H9 (cell line): ENCODE measurements around the gene FJX1. TPM values are rescaled to one million over a fixed set of nuclear protein-coding genes. Genes with fewer than 3 reads are reported as not detected.

Source experiments
- DNase-seq: peaks from one replicate; pipeline ENCODE4 v3.0.0-alpha.2; 2017
- H2AFZ ChIP-seq: one replicate; pipeline ENCODE4 v1.6.1; 2013; ENCODE audit warnings: mild to moderate bottlenecking, low read length, control low read depth, moderate library complexity
- H2AK5ac ChIP-seq: 2 replicates; pipeline ENCODE4 v1.6.1; 2013; ENCODE audit warnings: low read length, control low read depth, mixed read lengths; ENCODE audit not compliant: insufficient read length
- H2BK120ac ChIP-seq: one replicate; pipeline ENCODE4 v1.6.1; 2013; ENCODE audit warnings: low read depth, mild to moderate bottlenecking, low read length, control low read depth, inconsistent platforms; ENCODE audit not compliant: poor library complexity, severe bottlenecking
- H2BK12ac ChIP-seq: 2 replicates; pipeline ENCODE4 v1.6.1; 2013; ENCODE audit warnings: low read length, control low read depth, mixed read lengths, low read depth; ENCODE audit not compliant: insufficient read length
- H2BK15ac ChIP-seq: 2 replicates; pipeline ENCODE4 v1.6.1; 2013; ENCODE audit warnings: low read depth, low read length, control low read depth
- H2BK20ac ChIP-seq: one replicate; pipeline ENCODE4 v1.6.1; 2013; ENCODE audit warnings: low read depth, mild to moderate bottlenecking, low read length, control low read depth, inconsistent platforms; ENCODE audit not compliant: poor library complexity, severe bottlenecking
- H2BK5ac ChIP-seq: 2 replicates; pipeline ENCODE4 v1.6.1; 2013; ENCODE audit warnings: low read length, control low read depth, mixed read lengths; ENCODE audit not compliant: insufficient read length
- H3K14ac ChIP-seq: 2 replicates; pipeline ENCODE4 v1.6.1; 2013; ENCODE audit warnings: low read length, control low read depth; ENCODE audit not compliant: insufficient read depth
- H3K18ac ChIP-seq: 2 replicates; pipeline ENCODE4 v1.6.1; 2013; ENCODE audit warnings: low read depth, mild to moderate bottlenecking, mixed read lengths, low read length, control low read depth; ENCODE audit not compliant: insufficient read length
- H3K23ac ChIP-seq: 2 replicates; pipeline ENCODE4 v1.6.1; 2013; ENCODE audit warnings: low read length, control low read depth, mixed read lengths, low read depth; ENCODE audit not compliant: insufficient read length
- H3K23me2 ChIP-seq: 2 replicates; pipeline ENCODE4 v1.6.1; 2013; ENCODE audit warnings: low read depth, mild to moderate bottlenecking, mixed read lengths, low read length, control low read depth; ENCODE audit not compliant: insufficient read length, poor library complexity, severe bottlenecking
- H3K27ac ChIP-seq: 2 replicates; pipeline ENCODE4 v1.5.1; 2013; ENCODE audit warnings: low read length, control low read depth, mixed read lengths, low read depth; ENCODE audit not compliant: insufficient read length
- H3K27me3 ChIP-seq: 2 replicates; pipeline ENCODE4 v1.6.1; 2013; ENCODE audit warnings: low read length, control low read depth, inconsistent platforms; ENCODE audit not compliant: insufficient read depth
- H3K4ac ChIP-seq: 2 replicates; pipeline ENCODE4 v1.6.1; 2013; ENCODE audit warnings: low read depth, mild to moderate bottlenecking, control low read depth, inconsistent platforms, low read length, moderate library complexity
- H3K4me1 ChIP-seq: 2 replicates; pipeline ENCODE4 v1.6.1; 2013; ENCODE audit warnings: low read length, control low read depth, inconsistent platforms; ENCODE audit not compliant: insufficient read depth
- H3K4me2 ChIP-seq: 2 replicates; pipeline ENCODE4 v1.6.1; 2013; ENCODE audit warnings: low read length, control low read depth, mixed read lengths; ENCODE audit not compliant: insufficient read length, insufficient read depth
- H3K56ac ChIP-seq: 2 replicates; pipeline ENCODE4 v1.6.1; 2013; ENCODE audit warnings: low read depth, mild to moderate bottlenecking, mixed read lengths, low read length, control low read depth; ENCODE audit not compliant: insufficient read length
- H3K79me1 ChIP-seq: 2 replicates; pipeline ENCODE4 v1.6.1; 2013; ENCODE audit warnings: low read depth, mild to moderate bottlenecking, moderate library complexity, low read length, control low read depth, inconsistent platforms; ENCODE audit not compliant: insufficient read depth, poor library complexity, severe bottlenecking
- H3K79me2 ChIP-seq: 2 replicates; pipeline ENCODE4 v1.6.1; 2013; ENCODE audit warnings: low read length, control low read depth, inconsistent platforms; ENCODE audit not compliant: insufficient read depth
- H3K9ac ChIP-seq: 2 replicates; pipeline ENCODE4 v1.6.1; 2013; ENCODE audit warnings: low read length, control low read depth, mixed read lengths; ENCODE audit not compliant: insufficient read length; ENCODE audit errors: extremely low read depth
- H3K9me3 ChIP-seq: one replicate; pipeline ENCODE4 v1.6.1; 2013; ENCODE audit warnings: low read depth, low read length, inconsistent platforms; ENCODE audit not compliant: control insufficient read depth
- H3T11ph ChIP-seq: one replicate; pipeline ENCODE4 v1.6.1; 2013; ENCODE audit warnings: mild to moderate bottlenecking, low read length, control low read depth, inconsistent platforms
- H4K20me1 ChIP-seq: one replicate; pipeline ENCODE4 v1.6.1; 2013; ENCODE audit not compliant: control insufficient read depth, insufficient read length, insufficient read depth
- H4K5ac ChIP-seq: 2 replicates; pipeline ENCODE4 v1.6.1; 2013; ENCODE audit warnings: low read depth, mild to moderate bottlenecking, mixed read lengths, low read length, control low read depth; ENCODE audit not compliant: insufficient read length
- H4K8ac ChIP-seq: replicated peaks from 2 replicates; pipeline ENCODE4 v1.6.1; 2013; ENCODE audit warnings: low read length, control low read depth, mixed read lengths, low read depth; ENCODE audit not compliant: insufficient read length
- H4K91ac ChIP-seq: 2 replicates; pipeline ENCODE4 v1.6.1; 2013; ENCODE audit warnings: low read depth, mild to moderate bottlenecking, moderate library complexity, mixed read lengths, low read length, control low read depth; ENCODE audit not compliant: insufficient read length
- H3K27ac Mint-ChIP-seq, 3 experiments: 2 replicates in 2 of 3; 3 replicates in 1 of 3; pipeline ENCODE4 v1.8.0; 2020 to 2021; ENCODE audit warnings: mixed read lengths in 3 of 3, mild to moderate bottlenecking in 1 of 3, moderate library complexity in 1 of 3
- H3K27me3 Mint-ChIP-seq: 2 replicates; pipeline ENCODE4 v1.8.0; 2021; ENCODE audit warnings: low read depth, mild to moderate bottlenecking, moderate library complexity, mixed read lengths
- H3K36me3 Mint-ChIP-seq, 3 experiments: 2 replicates in 2 of 3; 3 replicates in 1 of 3; pipeline ENCODE4 v1.8.0; 2020 to 2021; ENCODE audit warnings: low read depth in 3 of 3, mixed read lengths in 3 of 3; ENCODE audit not compliant: insufficient read depth in 1 of 3
- H3K4me1 Mint-ChIP-seq, 2 experiments: 2 replicates each; pipeline ENCODE4 v1.8.0; 2020; ENCODE audit warnings: mixed read lengths in 2 of 2
- H3K4me3 Mint-ChIP-seq, 2 experiments: 2 replicates in 1 of 2; 3 replicates in 1 of 2; pipeline ENCODE4 v1.8.0; 2020 to 2021; ENCODE audit warnings: mild to moderate bottlenecking in 2 of 2, mixed read lengths in 2 of 2, moderate library complexity in 1 of 2
- H3K9me3 Mint-ChIP-seq, 2 experiments: 2 replicates in 1 of 2; 3 replicates in 1 of 2; pipeline ENCODE4 v1.8.0; 2020; ENCODE audit warnings: mild to moderate bottlenecking in 2 of 2, mixed read lengths in 2 of 2, moderate library complexity in 1 of 2
- WGBS: extraction: QIAGEN DNeasy Blood & Tissue Kit; methylation state at CpG from one replicate; pipeline ENCODE4 v1.1.7; 2013; ENCODE audit warnings: missing lambda C conversion rate, low lambda C conversion rate, mixed read lengths; ENCODE audit not compliant: insufficient read length; ENCODE audit errors: extremely low coverage; 5-methylcytosine and 5-hydroxymethylcytosine counted together
- total RNA-seq: library from RNA; stranded (reverse); gene quantifications from 2 replicates; pipeline ENCODE4 v1.2.1, GENCODE V29; 2021
- TF ChIP-seq, protein P1 (sequence below): fragments of 200-600 bp; sonication (generic); conservative IDR thresholded peaks from 3 replicates; pipeline ENCODE4 v1.8.0; 2021; ENCODE audit warnings: antibody characterized with exemption, mild to moderate bottlenecking

FJX1 gene
- total RNA-seq, 1 experiment from 2014 or later = 11.5 TPM

DNA sequence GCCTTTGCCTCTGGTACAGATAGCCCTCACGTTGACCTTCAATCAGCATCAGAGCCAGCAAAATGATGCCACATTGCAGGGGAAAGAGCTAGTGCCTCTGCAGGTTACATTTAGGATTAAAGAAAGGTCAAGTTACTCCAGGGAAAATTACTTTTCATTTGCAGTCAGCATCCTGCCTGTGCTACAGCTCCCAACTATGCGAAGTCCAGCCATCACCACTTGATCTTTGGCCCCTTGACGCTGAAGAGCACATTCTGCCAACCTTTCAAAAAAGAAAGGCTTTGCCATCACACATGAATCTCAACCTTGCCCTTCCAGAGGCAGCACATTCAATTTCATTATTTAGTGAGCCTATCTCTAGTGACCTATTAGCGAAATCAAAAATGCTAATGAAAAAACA is 11.3 kb downstream of the FJX1 start:
- H2BK20ac ChIP-seq = no peak overlapping the region
- H3K9ac ChIP-seq = no peak overlapping the region
- H3K18ac ChIP-seq = no peak overlapping the region
- no peak overlapping the region for H2AFZ ChIP-seq
- no peaks in the 10 kb centered on the region; the same call in 1 of the 2 replicates for H3K4me1 ChIP-seq
- Mint-ChIP-seq H3K36me3 (no peaks in the 10 kb centered on the region; a peak in 1 of 7 replicates), H3K27ac (no peak overlapping the region), H3K4me3 (no peak overlapping the region), H3K4me1 (no peaks in the 10 kb centered on the region), H3K27me3 (peaks cover 13% of the 10 kb centered on the region), H3K9me3 (peaks cover 0 to 2% of the 10 kb centered on the region in 2 experiments; a peak in 2 of 5 replicates)
- H3K9me3 ChIP-seq = no peaks in the 10 kb centered on the region
- no peak overlapping the region for H2BK15ac ChIP-seq
- no peak overlapping the region for H4K8ac ChIP-seq
- no peak overlapping the region for H3T11ph ChIP-seq
- H3K27me3 ChIP-seq = no peaks in the 10 kb centered on the region
- no peaks in the 10 kb centered on the region for H3K79me1 ChIP-seq
- H3K14ac ChIP-seq = no peak overlapping the region
- H3K4me2 ChIP-seq = no peak overlapping the region
- DNase-seq = no peak
- no peak overlapping the region for H2BK5ac ChIP-seq
- H3K4ac ChIP-seq = no peak overlapping the region
- no peak overlapping the region for H3K56ac ChIP-seq
- TF ChIP-seq, protein P1, sequence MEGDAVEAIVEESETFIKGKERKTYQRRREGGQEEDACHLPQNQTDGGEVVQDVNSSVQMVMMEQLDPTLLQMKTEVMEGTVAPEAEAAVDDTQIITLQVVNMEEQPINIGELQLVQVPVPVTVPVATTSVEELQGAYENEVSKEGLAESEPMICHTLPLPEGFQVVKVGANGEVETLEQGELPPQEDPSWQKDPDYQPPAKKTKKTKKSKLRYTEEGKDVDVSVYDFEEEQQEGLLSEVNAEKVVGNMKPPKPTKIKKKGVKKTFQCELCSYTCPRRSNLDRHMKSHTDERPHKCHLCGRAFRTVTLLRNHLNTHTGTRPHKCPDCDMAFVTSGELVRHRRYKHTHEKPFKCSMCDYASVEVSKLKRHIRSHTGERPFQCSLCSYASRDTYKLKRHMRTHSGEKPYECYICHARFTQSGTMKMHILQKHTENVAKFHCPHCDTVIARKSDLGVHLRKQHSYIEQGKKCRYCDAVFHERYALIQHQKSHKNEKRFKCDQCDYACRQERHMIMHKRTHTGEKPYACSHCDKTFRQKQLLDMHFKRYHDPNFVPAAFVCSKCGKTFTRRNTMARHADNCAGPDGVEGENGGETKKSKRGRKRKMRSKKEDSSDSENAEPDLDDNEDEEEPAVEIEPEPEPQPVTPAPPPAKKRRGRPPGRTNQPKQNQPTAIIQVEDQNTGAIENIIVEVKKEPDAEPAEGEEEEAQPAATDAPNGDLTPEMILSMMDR = no peak
- H3K27ac ChIP-seq = no peak overlapping the region
- H3K79me2 ChIP-seq = no peaks in the 10 kb centered on the region
- H2BK12ac ChIP-seq = no peak overlapping the region
- no CpG with 5 or more reads among the region's 4 CpGs for WGBS
- no peaks in the 10 kb centered on the region for H4K20me1 ChIP-seq
- no peak overlapping the region for H2AK5ac ChIP-seq
- H4K91ac ChIP-seq = no peak overlapping the region
- H3K23ac ChIP-seq = no peak overlapping the region
- H2BK120ac ChIP-seq = no peak overlapping the region
- H3K23me2 ChIP-seq = no peaks in the 10 kb centered on the region
- H4K5ac ChIP-seq = no peak overlapping the region
